RPMI7951 (cell line): ENCODE results near the gene SERPINE3. TPM values are rescaled to one million over a fixed set of nuclear protein-coding genes. Genes with fewer than 3 reads are reported as not detected.

Experiments used
- DNase-seq: peaks from one replicate; pipeline ENCODE4 v3.0.0-alpha.2; 2012; ENCODE audit warnings: low read depth
- total RNA-seq: library from RNA; depleted of rRNA; stranded (reverse); fragments of >200 nt; shearing (Covaris generic); gene quantifications from 2 replicates; pipeline ENCODE4 v1.2.3, GENCODE V29; 2014; rRNA removed

The SERPINE3 gene
- not detected in 2 replicates for total RNA-seq

DNA sequence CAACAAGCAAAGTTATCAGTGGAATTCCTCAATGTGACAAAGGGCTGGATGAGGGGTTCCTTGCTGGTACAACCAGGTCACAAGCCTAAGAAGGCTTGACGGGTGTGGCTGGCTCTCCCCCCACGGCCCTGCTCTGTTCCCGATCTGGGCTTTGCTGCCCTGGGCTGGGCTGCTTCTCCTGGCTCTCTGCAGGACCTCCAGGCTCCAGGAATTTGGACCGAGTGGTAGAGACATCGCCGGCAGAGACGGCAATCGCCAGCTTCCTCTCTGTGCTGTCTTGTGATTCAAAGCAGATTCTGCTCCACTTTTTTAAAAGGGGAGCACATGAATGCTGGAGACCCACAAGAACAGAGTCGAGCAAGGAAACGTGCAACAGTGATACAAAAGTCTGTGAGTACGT is at the start of gene SERPINE3:
Gene SERPINE3, plus strand, starts transcription at position 338 of the 400 bp plus-strand sequence. CDS start 1,401 bp downstream, outside the sequence.
- no peak for DNase-seq

- peak; percentile 19 for DNase-seq
Observed at GRCh38 chr13:51291341-51291740, 48.1 kb upstream of the SERPINE3 start.

- DNase-seq: peak; percentile 54
Observed at GRCh38 chr13:51292000-51292565, 47.4 kb upstream of the SERPINE3 start.

DNA sequence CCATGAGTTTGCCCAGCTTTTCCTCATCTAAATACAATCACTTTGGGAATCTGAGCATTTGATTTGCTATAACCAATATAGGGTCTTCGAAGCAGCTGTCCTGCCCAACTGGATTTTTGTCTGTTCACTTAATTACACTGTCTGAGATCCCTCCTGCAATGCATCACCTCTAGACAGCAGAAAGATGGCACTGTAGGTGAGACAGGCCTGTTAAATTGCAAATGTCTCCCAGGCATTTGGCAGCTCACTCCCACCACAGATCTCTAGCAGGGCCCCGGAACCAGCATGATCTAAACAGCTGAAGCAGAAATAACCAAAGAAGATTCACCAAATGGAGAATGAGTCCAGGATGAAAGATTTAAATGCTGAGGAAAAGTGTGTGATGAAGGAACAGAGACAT is 41.9 kb upstream of the SERPINE3 start:
- no peak for DNase-seq

GRCh38 chr13:51298812-51299211 is 40.7 kb upstream of the SERPINE3 start:
- peak; percentile 8 for DNase-seq

- DNase-seq: no peak
Observed at GRCh38 chr13:51303063-51303552, 36.4 kb upstream of the SERPINE3 start.

GRCh38 chr13:51303882-51304281 is 35.6 kb upstream of the SERPINE3 start:
- DNase-seq: no peak

DNA sequence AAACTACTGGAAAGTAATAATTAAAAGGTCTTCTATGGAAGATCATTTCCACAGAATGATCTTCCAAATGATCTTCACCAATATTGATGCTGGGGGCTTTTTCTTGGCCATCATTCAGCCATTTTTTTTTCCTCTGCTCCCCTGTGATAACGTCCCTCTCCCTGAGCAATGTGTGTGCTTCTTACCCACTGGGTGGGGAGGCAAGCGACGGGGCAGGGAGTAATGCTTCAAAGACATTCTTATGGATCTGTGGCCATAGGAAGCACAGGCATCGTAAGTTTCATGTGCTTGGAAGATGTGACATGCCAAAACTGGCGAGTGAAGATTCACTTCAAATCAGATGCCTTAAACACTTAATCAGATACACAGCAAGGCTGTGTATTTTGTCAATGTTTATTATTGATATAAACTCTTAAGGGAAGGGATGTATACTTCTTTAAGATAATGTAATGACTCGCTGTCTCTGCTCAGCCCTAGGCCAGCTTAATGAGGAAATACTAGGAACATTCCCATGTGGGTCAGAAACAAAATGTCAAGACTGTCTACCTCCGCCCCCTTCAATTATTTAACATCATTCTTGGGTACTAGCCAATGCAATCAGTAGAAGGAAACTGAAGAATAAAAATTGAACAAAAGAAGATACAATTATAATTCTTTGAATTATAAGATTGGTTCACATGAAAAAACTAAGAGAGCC is 34.1 kb upstream of the SERPINE3 start:
- no peak for DNase-seq

GRCh38 chr13:51308781-51309180 is 30.7 kb upstream of the SERPINE3 start:
- no peak for DNase-seq

DNA sequence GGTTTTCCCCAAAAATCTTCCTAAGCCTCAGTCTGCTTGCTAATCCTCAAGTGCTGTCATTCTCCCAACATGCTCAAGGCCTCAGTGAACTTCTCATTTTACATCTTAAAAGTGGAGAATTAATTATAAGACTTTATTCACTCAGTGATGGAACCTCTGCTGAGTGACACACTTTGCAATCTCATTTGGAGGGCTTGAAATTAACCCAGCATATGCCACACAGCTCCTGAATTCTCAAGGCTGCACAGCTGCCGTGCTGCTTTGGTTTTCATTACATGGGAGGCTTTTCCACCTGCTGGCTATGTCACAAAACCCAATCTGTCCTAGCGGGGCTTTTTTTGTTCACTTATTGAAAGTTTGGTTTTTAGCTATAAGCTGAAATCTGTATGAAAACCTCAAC is 28.3 kb upstream of the SERPINE3 start:
- no peak for DNase-seq

DNA sequence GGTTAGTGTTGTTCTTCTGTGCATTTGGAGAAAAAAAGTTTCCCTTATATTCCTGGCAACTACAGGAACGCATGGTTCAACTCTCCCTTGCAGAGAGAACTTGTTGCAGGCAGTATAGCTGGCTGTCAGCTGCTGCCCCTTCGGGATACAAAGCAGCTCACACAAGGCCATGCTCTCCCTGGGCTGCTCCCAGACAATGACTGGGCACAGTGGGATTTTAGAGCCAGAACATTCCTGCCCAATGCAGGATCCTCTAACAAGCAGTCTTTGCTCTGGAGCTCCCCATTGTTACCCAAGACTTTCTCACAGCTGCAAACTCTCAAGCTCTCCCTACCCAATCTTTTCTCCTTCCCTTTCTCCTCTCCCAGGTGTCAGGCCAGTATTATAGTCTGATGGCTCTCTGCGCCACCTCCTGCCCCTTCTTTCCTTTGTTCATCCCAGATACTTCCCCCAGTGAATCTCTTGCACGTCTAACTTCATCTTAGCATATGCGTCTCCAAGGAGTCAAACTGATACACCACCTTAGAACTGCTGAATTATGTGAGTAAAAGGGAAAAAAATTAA is 27.5 kb upstream of the SERPINE3 start:
- DNase-seq: no peak

DNA sequence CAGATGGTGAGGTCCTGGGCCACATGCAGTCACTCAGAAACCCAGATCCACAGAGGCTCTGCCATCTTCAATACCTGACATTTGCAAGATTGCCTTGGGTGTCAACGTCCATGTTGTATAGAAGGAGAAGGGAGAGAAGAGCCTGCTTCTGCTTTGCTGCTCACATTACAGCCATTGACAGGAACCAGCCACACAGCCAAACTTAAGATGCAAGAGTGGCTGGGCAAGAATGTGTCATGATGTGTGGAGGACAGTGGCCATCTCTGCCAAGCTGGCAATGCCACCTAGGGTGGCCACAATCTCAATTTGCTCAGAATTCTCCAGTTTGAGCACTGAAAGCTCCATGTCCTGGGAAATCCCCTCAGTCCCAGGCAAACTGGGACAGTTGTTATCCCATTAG is 25.9 kb upstream of the SERPINE3 start:
- DNase-seq: no peak

DNA sequence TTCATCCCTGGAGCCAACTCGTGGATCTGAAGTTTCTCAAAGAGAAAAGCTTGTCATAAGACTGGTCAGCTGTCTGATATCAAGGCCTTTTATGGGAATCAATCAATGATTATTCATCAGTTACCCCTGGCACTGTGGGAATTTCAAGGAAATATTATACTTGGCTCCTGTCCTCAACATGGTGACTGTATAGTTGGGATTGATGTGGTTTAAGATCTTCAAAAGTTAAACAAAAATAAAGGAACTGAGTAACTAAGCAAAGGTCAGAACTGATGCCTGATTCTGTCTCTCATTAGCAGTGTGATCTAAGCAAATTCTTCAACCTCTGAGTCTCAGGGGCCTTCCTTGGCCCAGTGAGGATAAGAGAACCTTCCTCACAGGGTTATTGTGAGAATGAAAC is 22.2 kb upstream of the SERPINE3 start:
- peak; percentile 52 for DNase-seq

DNA sequence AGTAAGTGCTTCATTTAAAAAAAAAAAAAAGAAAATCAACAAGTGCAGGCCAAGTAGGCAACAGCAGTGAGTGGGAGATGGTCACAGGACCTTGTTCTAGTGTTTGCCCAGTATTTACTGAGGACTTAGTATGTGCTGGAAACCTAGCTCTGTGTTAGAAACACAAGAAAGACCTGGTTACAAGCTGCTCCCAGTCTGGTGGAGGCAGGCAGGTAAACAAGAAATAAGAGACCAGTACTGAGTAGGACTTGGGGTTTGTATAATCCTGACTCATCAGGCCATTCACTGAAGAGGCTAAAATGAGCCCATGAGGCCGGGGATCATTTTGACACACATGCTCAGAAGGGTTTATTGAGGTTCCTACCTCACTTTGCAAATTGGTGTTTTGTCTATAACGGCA is 21.5 kb upstream of the SERPINE3 start:
- DNase-seq: no peak

GRCh38 chr13:51318876-51319275 is 20.6 kb upstream of the SERPINE3 start:
- DNase-seq: no peak

DNA sequence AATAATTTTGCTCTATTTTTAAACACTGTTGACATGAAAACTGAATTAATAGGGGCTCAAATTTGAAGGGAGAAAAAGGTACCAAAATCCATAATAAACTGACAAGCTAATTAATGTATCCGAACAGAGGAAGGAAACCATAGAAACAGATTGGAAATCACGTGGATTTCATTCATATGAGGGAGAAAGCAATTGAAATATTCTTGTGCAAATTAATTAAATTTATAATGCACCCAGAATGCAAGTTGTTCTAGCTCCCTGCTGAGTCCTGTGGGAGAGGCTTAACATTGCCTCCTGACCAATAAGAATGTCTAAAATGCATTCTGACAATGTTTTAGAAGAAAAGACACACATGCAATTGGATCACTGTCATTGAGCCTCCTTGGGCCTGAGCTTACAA is 17.7 kb upstream of the SERPINE3 start:
- DNase-seq: no peak

DNA sequence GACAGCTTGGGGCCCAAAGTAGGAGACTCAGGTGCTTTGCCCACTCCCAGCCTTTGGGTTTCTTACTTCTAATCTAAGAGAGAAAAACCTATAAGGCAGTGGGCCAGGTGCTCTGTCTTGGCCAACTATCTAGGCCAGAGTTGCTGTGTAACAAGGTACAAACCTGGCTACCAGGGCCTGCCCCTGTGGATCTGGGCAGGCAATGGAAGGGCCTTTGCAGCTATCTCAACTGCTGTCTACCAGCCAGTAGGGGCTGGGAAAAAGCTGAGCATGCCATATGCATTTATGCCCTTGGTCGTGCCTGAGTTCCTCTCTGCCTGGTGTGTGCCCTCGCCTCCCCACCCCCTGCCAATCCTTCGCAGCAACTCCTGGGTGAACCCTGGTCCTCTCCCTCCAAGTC is 16.7 kb upstream of the SERPINE3 start:
- no peak for DNase-seq

GRCh38 chr13:51323824-51324511 is 15.5 kb upstream of the SERPINE3 start:
- DNase-seq: no peak

DNA sequence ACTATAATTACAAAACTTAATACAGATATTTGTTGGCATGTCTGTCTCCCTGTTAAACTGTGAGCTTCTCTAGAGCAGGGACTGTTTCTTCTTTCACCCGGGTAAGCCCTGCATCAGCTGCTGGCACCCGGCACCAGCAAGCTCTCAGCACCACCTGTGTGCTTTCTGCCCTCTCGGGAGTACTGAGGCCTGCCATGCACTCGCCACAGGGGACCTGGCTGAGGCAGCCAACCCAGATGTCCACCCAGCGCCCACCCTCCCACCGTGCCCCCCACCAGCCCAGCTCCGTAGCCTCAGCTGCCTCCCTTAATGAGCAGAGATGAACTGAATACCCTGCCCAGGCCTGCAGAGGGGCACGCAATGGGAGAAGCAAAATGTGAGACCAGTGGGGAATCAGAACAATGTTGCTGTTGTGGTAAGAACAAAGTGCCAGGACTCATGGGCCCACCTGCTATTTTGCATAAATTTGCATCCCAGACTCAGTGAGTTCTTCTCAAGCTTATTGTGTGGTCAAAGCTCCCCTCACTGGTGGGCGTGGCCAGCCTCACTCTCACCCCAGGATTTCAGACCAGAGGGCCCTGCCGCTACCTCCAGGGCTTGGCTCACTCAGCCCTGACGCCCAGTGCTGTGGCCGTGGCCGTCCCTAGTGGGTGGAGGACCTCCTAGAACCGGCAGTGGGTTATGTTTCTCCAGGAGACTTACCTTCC is 14.6 kb upstream of the SERPINE3 start:
- no peak for DNase-seq

- no peak for DNase-seq
Observed at GRCh38 chr13:51325837-51326236, 13.7 kb upstream of the SERPINE3 start.

DNA sequence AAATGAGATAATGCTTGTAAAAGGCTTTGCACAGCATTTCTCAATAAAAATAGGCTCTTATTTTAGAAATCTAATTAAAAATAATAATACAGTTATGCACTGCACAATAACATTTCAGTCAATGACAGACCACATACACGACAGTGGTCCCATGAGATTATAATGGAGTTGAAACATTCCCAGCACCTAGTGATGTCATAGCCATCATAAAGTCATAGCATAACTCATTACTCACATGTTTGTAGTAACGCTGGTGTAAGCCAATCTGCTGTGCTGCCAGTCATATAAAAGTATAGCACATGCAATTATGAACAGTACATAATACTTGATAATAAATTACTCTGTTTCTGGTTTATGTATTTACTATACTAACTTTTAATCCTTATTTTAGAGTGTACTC is 12.7 kb upstream of the SERPINE3 start:
- no peak for DNase-seq

DNA sequence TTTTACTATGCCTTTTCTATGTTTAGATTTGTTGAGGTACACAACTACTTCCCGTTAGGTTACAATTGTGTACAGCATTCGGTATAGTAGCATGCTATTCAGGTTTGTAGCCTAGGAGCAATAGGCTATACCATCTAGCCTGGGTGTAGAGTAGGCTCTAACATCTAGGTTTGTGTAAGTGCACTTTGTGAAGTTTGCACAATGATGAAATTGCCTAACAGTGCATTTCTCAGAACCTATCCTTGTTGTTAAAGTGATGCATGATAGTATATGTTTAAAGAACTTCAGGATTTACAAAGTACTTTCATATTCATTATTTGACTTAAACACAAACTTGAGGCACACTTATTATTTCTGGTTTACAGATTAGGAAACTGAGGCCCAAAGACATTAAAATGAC is 11.5 kb upstream of the SERPINE3 start:
- DNase-seq: no peak
